ENCODE results near the gene KMT2D. TPM values are rescaled to one million over a fixed set of nuclear protein-coding genes. Genes with fewer than 3 reads are reported as not detected.

The KMT2D gene
- total and polyA plus RNA-seq, 2 of the 8 experiments (the other 6 are each of a cell fraction or from before 2014, with no cell fraction given), result 9.1 to 86.3 TPM

GRCh38 chr12:49057888-49058287 lies 2.7 kb downstream of the KMT2D start (continued):
- TF ChIP-seq HDAC2 (IDR thresholded peaks at IDR 0.05; ENCODE audit: borderline replicate concordance in 1 of 2, low read depth in 2 of 2, low read length in 2 of 2), result no peak
- TF ChIP-seq HDAC6 (IDR thresholded peaks at IDR 0.05; ENCODE audit: low read depth, low read length), result no peak

Data from H1 (cell line).